Right renal cortex interstitium (tissue), 3 donors: ENCODE data around the gene ARID1B. TPM values are rescaled to one million over a fixed set of nuclear protein-coding genes. Genes with fewer than 3 reads are reported as not detected.

Experiments
- DNase-seq, 3 donors: peaks; one replicate each; pipeline ENCODE4 v3.0.0-alpha.2; 2013; ENCODE audit warnings: low read depth in 3 of 3, low spot score in 2 of 3
- polyA plus RNA-seq, 3 donors: library from polyadenylated mRNA; unstranded; fragments of 120-200 nt; gene quantifications; one replicate each; pipeline ENCODE4 v1.2.1, GENCODE V29; 2013; ENCODE audit not compliant: insufficient read length in 3 of 3

Gene ARID1B
- polyA plus RNA-seq, 3 donors = 70.1 to 75.5 (median 72.6) TPM

- DNase-seq = no peak
These were observed 177.0 kb downstream of the ARID1B start for GRCh38 chr6:156954191-156954590.

- no peak for DNase-seq
These were observed 177.6 kb downstream of the ARID1B start for GRCh38 chr6:156954816-156955215.

- DNase-seq = no peak
These were observed 178.5 kb downstream of the ARID1B start for GRCh38 chr6:156955494-156956183.

- no peak for DNase-seq
These were observed 179.1 kb downstream of the ARID1B start for GRCh38 chr6:156956286-156956685.

- no peak for DNase-seq
These were observed 180.9 kb downstream of the ARID1B start for GRCh38 chr6:156957931-156958547.

GRCh38 chr6:156960525-156960924 lies 183.3 kb downstream of the ARID1B start:
- DNase-seq = no peak

GRCh38 chr6:156961282-156961892 lies 184.2 kb downstream of the ARID1B start:
- DNase-seq = no peak

- no peak for DNase-seq
These were observed 186.8 kb downstream of the ARID1B start for GRCh38 chr6:156963712-156964700.

- DNase-seq = no peak
These were observed 190.7 kb downstream of the ARID1B start for GRCh38 chr6:156967852-156968251.

GRCh38 chr6:156969233-156969632 lies 192.1 kb downstream of the ARID1B start:
- DNase-seq = no peak

- DNase-seq = no peak
These were observed 193.5 kb downstream of the ARID1B start for GRCh38 chr6:156970595-156971112.

- DNase-seq = no peak
These were observed 194.1 kb downstream of the ARID1B start for GRCh38 chr6:156971153-156971885.

GRCh38 chr6:156972145-156972544 lies 195.0 kb downstream of the ARID1B start:
- DNase-seq = no peak

GRCh38 chr6:156974830-156975261 lies 197.7 kb downstream of the ARID1B start:
- DNase-seq = no peak

- DNase-seq = no peak
These were observed 198.2 kb downstream of the ARID1B start for GRCh38 chr6:156975414-156975813.

- DNase-seq = no peak
These were observed 199.3 kb downstream of the ARID1B start for GRCh38 chr6:156976216-156977127.

GRCh38 chr6:156977527-156978291 lies 200.5 kb downstream of the ARID1B start:
- DNase-seq = no peak

- DNase-seq = no peak
These were observed 201.8 kb downstream of the ARID1B start for GRCh38 chr6:156978948-156979347.
